ENCODE measurements around the gene VWA3A. TPM values are rescaled to one million over a fixed set of nuclear protein-coding genes. Genes with fewer than 3 reads are reported as not detected.

VWA3A gene
- total RNA-seq, 1 donor from 2014 or later = 2.6 TPM

DNA sequence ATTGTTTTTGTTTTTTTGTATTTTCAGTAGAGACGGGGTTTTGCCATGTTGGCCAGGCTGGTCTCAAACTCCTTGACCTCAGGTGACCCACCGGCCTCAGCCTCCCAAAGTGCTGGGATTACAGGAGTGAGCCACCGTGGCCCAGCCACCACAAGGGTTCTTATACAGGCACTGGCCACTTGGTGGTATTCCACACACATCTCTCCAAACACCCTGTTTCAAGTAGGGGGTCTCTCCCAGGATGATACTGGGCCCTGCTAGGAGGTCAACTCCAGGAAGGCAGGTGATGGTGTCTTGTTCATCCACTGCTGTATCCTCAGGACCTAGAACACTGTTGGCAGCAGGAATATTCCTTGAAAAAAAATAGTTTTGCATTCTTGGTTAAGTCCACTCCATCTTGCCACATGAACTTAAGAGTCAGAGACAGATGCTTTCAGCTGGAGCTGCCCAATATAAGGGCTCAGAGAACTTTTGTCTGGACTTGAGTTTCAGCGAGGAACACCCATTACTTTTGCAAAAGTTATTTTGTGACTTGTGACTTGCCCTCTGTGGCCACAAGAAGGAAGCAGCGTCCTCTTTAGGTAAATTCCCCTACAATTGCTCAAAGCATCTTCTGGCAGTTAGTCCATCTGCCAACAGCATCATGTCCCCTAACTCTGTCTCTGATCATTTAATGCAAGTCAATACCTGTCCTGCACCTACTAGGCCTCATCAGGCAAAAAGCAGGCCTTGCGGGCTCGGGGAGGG lies 106.4 kb downstream of the VWA3A start:
- H3K27me3 ChIP-seq = no peaks in the 10 kb centered on the region
- H3K4me1 ChIP-seq = peaks cover 20% of the 10 kb centered on the region
- ATAC-seq (no peak), DNase-seq (no peak)
- no peaks in the 10 kb centered on the region for H3K36me3 ChIP-seq
- H3K4me3 ChIP-seq = no peak overlapping the region
- no peak for TF ChIP-seq CTCF (IDR thresholded peaks at IDR 0.05)
- intact Hi-C loops (cut with DNase I) = loop anchor here (5.0 kb wide), 1 partner anchor 99 kb away; the partner anchor contains the start of gene POLR3E
- no peaks in the 10 kb centered on the region for H3K9me3 ChIP-seq
- peak overlapping the region; percentile 79 for H3K27ac ChIP-seq

- intact Hi-C loops (cut with DNase I) = no loop called here
- TF ChIP-seq CTCF (IDR thresholded peaks at IDR 0.05) = no peak
- Histone ChIP-seq H3K27me3 (no peaks in the 10 kb centered on the region), H3K4me3 (no peak overlapping the region), H3K4me1 (peaks cover 13% of the 10 kb centered on the region), H3K27ac (no peak overlapping the region), H3K9me3 (no peaks in the 10 kb centered on the region), H3K36me3 (no peaks in the 10 kb centered on the region)
- no peak for ATAC-seq
- DNase-seq = no peak
Observed at GRCh38 chr16:22202261-22202637, 109.9 kb downstream of the VWA3A start.

GRCh38 chr16:22203091-22203490 lies 110.8 kb downstream of the VWA3A start:
- intact Hi-C loops (cut with DNase I) = no loop called here

GRCh38 chr16:22204091-22204655 lies 111.8 kb downstream of the VWA3A start:
- no peak for DNase-seq
- peaks cover 25% of the 10 kb centered on the region for H3K4me1 ChIP-seq
- TF ChIP-seq CTCF (IDR thresholded peaks at IDR 0.05) = no peak
- no peaks in the 10 kb centered on the region for H3K27me3 ChIP-seq
- H3K36me3 ChIP-seq = no peaks in the 10 kb centered on the region
- no peaks in the 10 kb centered on the region for H3K9me3 ChIP-seq
- H3K4me3 ChIP-seq = no peak overlapping the region
- H3K27ac ChIP-seq = no peak overlapping the region
- intact Hi-C loops (cut with DNase I) = no loop called here
- no peak for ATAC-seq

More at GRCh38 chr16:22203091-22203490, 110.8 kb downstream of the VWA3A start:
- Histone ChIP-seq H3K9me3 (no peaks in the 10 kb centered on the region), H3K4me1 (peaks cover 22% of the 10 kb centered on the region), H3K36me3 (no peaks in the 10 kb centered on the region), H3K27ac (no peak overlapping the region), H3K27me3 (no peaks in the 10 kb centered on the region), H3K4me3 (no peak overlapping the region)
- no peak for DNase-seq
- no peak for ATAC-seq
- TF ChIP-seq CTCF (IDR thresholded peaks at IDR 0.05) = no peak

DNA sequence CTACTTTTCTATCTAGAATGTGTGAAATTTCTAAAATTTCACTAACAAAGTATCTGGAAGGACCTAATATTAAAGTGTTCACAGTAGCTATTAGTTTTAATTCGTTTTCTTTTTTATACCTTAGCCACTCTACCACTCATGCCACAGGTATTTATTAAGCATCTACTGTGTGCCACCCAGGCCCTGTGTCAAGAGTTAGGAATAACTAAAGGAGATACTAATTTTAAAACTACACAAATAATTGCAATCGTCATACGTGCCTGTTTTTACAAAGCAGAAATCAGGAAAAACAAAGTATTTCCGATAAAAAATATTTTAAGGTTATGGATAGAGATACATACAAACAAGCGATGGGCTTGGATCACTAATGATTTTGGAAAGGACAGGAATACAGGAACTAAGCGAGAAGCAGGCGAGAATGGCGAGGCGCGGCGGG lies 113.3 kb downstream of the VWA3A start:
- DNase-seq (no peak), ATAC-seq (no peak)
- Histone ChIP-seq H3K27me3 (no peaks in the 10 kb centered on the region), H3K36me3 (no peaks in the 10 kb centered on the region), H3K4me1 (peaks cover 28% of the 10 kb centered on the region), H3K4me3 (peak overlapping the region; percentile 97), H3K27ac (peak overlapping the region; percentile 90), H3K9me3 (no peaks in the 10 kb centered on the region)
- TF ChIP-seq CTCF (IDR thresholded peaks at IDR 0.05) = no peak
- intact Hi-C loops (cut with DNase I) = no loop called here
